HG03045 (cell line): ENCODE results near the gene TMED6.

Experiments used
- ATAC-seq: cut with Tn5 transposase; IDR thresholded peaks from one replicate; pipeline ENCODE4 v1.9.1; 2021; ENCODE audit warnings: mild to moderate bottlenecking, moderate library complexity; ENCODE audit not compliant: unreplicated experiment

TMED6 gene

GRCh38 chr16:69351309-69352027 is at the start of gene TMED6:
TSS of gene TMED6 (minus strand) at chr16:69351786. CDS start at chr16:69351753, 33 bp downstream.
- ATAC-seq, result no peak

- no peak for ATAC-seq
Measured at GRCh38 chr16:69399361-69399760, 47.8 kb upstream of the TMED6 start.

DNA sequence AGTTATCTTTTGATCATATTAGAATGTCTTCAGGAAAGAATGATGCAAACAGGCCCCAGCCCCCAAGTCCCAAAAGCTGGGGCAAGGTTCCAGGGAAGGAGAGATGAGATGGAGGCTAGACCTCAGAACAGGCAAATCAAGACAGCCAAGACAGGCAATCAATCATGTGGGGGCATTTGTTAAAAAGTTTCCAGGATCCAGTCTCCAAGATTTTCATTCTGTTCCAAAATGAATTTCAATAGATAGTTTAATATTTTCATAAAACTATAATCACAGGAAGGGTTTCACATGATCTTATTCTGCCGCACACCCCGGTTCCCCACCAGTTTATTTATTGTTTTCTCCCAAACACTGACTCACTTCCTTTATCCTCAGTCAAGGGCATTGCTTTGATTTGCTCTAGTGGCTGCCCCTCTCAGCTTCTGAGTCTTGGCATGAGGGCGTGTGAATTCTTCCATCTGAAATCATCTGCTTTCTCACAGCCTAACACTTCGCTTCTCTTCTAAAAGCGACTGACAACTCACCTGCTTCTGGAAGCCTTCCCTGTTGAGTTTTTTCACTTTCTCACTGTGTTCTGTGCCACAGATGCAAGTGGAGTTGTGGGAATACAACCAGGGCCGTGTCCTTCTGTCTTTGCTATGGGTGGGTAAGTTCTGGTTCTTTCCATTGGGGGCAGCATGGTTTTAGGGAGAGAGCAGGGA is 46.4 kb upstream of the TMED6 start:
- ATAC-seq, result no peak

GRCh38 chr16:69396187-69397061 is 44.8 kb upstream of the TMED6 start:
- ATAC-seq, result no peak

DNA sequence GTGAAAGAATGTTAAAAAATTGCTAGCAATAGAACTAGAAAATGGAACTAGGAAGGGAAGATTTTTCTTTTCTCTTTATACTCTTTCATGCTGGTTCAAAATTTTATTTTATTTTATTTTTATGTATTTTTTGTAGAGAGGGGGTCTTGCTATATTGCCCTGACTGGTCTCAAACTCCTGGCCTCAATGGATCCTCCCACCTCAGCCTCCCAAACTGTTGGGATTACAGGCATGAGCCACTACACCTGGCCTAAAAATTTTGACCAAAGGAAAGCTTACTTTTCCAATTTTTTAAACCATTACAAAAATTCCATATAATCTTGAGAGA is 44.2 kb upstream of the TMED6 start:
- ATAC-seq, result no peak

DNA sequence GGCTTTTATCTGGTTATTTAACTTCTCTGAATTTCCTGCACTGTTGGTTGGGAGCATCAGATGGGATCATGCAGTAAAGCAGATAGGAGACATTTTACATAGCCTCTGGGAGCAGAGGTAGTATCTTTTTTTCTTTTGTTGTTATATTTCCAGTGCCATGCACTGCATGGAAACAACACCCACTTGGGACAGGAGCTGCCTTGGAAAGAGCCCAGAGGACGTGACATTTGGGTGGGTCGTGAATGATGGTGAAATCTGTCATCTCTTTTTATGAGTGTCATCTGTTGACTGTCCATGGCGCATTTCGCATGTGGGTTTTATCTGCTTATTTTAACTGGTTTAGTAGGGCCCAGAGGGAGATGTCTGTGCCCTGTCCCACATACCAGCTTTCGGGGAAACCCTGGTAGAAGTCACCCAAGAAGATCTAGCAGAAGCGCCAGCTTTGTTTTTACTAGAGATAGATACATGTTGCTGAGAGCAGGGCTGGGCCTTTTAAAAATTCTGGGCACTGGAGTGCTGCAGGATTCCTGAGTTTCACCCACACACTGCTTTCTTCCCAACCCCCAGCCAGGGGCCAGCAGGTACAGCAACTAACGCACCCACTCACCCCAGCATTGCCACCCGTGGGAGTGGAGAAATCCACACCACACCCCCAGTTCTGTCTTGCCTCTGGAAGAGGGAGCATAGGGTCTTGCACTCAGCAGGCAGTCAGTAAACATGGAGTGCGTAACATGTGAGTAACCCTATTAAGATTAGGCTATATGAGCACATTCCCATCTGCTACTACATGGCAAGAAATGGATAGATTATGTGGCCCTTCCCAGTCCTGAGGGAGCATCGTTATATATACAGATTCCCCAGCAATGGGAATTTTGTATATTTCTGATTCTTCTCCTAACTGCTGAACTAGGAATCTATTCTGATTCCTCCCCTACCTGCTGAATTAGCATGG is 42.6 kb upstream of the TMED6 start:
- no peak for ATAC-seq

DNA sequence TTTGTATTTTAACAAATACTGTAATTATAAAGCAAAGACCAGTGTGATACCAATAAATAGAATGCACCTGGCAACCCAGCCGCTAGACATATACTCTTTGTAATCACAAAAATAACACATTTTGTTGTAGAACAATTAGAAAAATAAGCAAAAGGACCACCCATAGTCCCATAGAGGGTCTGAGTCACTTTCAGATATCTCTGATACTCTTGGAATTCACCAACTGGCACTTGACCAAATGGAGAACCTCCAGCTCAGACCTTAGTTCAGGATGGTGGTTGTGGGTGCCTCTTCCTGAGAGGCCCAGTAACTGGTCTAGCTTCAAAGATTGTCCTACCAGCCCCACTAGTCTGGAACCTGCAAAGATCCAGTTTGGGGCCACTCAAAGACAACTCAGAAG is 35.0 kb upstream of the TMED6 start:
- ATAC-seq, result no peak

DNA sequence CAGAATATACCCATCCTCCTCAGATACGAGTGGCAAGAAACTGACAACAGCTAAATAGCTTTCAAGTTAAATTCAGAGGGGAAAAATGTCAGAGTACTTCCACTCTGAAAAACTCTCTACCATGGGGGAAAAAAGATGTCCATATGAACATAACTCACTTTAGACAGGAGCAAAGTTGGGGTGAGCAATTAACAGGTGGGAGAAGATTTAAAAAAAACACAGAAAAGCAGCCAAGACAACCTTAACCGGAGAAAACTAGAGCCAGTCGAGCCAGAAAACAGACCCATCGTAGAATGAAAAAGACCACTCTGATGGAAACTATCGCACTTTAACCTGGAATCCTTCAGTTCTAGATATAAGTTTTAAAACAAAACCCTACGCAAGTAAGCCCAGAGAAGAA is 33.4 kb upstream of the TMED6 start:
- no peak for ATAC-seq

DNA sequence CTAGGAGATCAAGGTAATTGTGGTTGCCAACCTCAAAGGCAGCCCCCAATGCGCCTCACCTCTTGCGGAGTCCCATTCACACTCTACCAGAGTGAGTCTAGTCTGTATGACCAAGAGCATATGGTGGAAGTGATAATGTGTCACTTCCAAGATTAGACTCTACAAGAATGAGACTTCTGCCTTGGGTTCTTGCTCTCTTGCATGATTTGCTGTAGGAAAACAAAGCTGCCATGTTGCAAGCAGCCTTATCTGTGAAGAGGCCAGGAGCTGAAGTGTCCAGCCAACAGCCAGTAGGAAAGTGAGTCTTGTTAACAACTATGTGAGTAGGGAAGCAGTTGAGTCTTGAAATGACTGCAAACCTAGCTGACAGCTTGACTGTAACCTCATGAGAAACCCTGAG is 30.8 kb upstream of the TMED6 start:
- ATAC-seq, result no peak

DNA sequence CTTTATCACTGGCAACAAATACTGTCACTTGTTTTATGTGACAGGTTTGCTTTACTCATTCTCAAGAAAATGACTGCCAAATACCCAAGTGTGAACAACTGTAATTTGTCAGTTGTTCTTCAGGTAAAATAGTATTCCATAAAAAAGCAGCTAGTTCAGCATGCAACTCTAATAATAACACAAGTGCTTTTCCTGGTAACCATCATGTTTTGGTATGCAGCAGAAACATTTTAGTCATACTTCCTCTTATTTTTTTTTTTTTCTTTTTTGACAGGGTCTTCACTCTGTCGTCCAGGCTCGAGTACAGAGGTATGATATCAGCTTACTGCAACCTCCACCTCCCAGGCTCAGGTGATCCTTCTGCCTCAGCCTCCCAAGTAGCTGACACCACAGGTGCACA is 29.6 kb upstream of the TMED6 start:
- no peak for ATAC-seq

DNA sequence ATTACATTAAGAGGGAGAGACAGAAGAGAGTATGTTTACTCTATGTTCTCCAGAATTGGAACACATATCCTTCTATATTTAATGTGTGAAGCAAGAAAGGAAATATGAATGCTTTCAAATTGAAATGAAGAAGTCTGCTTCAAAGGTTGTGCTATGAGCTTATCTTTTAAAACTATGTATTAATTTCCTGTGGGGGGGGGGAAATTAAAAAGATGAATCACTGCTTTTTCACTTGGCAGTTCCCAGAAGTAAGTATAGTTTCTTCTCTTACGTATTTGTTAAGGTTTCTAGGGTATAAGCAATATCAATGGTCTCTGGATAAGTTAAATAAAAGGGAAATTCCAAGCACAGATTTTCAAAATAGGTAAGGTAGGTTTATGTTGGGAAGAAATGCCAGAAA is 27.2 kb upstream of the TMED6 start:
- ATAC-seq, result no peak

GRCh38 chr16:69378036-69378435 is 26.4 kb upstream of the TMED6 start:
- ATAC-seq, result no peak

DNA sequence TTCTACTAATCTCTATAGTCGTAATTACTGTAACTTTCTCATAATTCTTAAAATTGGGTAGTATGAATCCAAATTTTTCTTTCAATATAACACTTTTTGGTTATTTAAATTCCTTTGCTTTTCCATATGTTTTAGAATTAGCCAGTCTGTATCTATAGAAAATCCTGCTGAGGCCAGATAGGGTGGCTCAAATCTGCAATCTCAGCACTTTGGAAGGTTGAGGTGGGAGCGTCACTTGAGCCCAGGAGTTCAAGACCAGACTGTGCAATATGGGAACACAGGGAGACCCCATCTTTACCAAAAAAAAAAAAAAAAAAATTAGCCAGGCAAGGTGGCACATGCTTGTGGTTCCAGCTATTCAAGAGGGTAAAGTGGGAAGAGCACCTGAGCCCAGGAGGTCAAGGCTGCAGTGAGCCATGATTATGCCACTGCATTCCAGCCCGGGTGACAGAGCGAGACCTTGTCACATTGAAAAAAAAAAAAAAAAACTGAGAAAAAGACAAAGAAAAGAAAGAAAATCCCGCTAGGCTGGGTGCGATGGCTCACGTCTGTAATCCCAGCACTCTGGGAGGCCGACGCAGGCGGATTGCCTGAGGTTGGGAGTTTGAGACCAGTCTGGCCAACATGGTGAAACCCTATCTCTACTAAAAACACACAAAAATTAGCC is 24.9 kb upstream of the TMED6 start:
- no peak for ATAC-seq

DNA sequence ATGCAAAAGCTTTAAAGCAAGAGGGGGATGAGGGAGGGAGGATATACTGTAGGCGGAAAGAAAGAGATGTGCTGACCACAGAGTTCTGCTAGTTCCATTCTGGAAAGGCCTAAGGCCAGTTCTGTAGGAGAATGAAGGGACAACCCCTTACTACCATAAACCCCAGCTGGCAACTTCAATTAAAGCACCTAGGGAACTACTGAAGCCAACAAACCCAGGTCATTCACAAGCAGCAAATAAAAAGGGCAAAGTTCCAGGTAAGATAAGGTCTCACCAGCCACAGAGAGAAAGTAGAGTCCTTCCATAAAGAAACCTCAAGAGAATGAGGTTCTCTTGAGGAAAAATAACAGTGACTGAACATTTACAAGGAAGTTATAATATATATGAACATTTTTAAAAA is 21.4 kb upstream of the TMED6 start:
- ATAC-seq, result no peak

DNA sequence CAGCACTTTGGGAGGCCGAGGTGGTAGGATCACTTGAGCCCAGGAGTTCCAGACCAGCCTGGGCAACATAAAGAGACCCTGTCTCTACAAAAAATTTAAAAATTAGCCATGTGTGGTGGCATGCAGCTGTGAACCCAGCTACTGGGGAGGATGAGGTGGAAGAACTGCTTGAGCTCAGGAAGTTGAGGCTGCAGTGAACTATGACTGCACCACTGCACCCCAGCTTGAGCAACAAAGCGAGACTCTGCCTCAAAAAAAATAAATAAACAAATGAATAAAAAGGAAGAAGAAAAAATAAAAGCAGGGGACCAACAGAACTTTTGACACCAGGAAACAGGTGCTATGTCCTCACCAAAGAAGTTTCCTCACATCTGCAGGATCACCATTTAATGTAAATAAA is 20.0 kb upstream of the TMED6 start:
- ATAC-seq, result no peak

DNA sequence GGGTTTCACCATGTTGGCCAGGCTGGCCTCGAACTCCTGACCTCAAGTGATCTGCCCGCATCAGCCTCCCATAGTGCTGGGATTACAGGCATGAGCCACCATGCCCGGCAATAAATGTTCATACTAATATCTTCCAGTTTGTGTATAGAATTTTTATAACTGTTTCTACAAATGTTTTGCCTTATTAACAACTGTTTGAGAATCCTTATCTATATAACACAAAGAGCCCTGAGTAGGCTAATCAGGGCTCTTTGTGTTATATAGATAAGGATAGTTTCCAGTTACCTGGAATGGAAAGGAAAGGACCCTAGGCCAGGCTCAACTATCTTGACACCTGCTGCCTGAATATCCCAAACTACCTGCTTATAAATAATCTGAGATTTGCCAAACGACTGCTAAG is 17.3 kb upstream of the TMED6 start:
- ATAC-seq, result no peak

DNA sequence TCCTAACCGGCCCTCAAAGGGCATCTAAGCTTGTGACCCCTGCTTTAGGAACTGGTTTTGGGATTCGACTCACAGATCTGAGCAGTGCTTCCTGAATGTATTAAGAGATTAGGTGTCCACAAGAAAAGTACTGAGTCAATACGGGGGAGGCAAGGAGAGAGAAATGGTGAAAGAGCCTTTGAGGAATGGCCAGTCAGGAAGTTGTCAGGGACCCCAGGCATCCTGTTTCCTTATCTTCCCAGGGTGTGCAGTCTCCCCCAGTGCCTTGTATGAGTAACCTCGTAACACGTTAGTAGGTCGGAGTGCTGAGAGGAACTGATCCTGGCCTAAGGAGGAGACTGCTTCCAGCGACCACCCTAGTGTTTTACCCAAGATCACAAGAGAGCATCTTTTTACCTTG is 16.4 kb upstream of the TMED6 start:
- no peak for ATAC-seq

DNA sequence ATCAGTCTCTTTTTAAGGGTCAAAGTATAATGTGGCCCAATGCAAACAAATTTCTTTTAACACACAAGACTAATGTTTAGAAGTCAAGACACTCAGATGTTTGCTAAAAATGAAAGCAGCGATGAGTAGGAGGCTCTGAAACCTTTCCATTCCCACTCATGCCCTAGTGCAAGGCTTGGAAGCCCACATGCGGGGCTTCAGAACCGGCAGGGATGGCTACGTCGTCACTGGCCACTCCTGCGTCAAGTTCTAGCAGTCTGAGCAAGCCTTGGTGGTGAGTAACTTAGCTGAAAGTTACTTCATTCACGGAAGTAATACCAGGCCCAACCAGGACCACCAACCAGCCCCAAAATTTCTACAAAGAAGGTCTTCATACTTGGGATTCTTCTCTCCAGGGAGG is 14.8 kb upstream of the TMED6 start:
- ATAC-seq, result no peak

GRCh38 chr16:69365901-69366300 is 14.3 kb upstream of the TMED6 start:
- no peak for ATAC-seq

DNA sequence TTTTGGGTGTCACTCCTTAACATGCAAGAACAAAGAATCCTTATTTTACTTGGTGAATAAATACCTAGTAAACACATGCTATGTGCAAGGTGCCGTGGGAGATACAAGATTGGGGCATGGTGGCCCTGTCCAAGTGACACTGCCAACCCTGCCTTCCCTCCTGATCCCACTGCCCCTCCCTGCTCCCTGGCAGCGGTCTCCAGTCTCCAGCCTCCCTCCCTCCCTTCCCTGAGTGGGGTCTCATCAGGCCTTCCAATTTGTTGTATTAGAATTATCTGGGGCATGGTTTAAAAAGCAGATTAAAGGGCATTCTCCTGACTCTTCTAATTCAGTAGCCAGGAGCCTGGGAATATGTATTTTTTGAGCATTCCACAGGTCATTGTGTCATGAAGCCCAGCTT is 12.5 kb upstream of the TMED6 start:
- no peak for ATAC-seq
